HG03039 (cell line): ENCODE results near the gene PSMD4.
"Not testable (repeated sequence)": the region's sequence is repeated elsewhere in the genome, so short reads cannot be mapped to it uniquely, and the experiment has no call there.

Experiments
- ATAC-seq: cut with Tn5 transposase; IDR thresholded peaks from one replicate; pipeline ENCODE4 v1.9.1; 2021; ENCODE audit warnings: mild to moderate bottlenecking, moderate library complexity; ENCODE audit not compliant: unreplicated experiment

PSMD4 gene

DNA sequence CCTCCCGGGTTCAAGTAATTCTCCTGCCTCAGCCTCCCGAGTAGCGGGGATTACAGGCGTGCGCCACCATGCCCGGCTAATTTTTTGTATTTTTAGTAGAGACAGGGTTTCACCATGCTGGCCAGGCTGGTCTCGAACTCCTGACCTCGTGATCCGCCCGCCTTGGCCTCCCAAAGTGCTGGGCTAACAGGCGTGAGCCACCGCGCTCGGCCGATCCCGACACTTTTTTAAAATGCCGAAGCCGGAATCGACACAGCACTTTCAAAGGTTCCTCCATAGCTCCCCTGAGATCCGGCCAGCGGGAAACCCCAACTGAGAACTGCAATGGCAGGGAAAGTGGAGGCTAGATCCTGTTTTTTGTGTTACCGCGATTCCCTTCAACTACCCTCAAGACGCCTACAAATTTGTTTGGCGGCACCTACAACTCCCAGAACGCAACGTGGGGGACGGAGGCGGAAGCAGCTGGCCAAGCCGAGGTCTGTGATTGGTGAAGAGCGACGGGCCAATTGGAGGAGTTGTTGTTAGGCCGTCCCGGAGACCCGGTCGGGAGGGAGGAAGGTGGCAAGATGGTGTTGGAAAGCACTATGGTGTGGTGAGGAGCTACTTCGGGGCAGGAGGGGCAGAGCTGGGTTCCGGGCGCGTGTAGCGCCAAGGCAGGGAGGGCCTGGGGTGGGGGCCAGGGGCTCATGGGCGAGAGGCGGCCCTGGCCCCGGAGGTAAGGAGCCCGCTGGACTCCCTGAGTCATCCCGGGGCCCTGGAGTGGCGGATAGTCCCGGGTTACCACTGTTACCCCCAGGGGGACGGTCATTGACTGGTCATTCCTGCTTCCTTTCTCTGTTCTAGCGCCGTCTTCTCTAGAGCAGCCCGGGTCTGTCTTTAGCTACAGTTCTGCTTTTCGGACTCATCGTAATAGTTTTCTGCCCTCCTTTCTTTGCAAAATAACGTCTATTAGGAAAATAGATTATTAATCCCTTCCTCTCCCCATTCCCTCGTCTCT is at the start of gene PSMD4:
PSMD4 (plus strand) TSS at position 518 of the 997 bp plus-strand sequence; CDS start at position 567, 49 bp downstream.
- ATAC-seq: peak; percentile 90

DNA sequence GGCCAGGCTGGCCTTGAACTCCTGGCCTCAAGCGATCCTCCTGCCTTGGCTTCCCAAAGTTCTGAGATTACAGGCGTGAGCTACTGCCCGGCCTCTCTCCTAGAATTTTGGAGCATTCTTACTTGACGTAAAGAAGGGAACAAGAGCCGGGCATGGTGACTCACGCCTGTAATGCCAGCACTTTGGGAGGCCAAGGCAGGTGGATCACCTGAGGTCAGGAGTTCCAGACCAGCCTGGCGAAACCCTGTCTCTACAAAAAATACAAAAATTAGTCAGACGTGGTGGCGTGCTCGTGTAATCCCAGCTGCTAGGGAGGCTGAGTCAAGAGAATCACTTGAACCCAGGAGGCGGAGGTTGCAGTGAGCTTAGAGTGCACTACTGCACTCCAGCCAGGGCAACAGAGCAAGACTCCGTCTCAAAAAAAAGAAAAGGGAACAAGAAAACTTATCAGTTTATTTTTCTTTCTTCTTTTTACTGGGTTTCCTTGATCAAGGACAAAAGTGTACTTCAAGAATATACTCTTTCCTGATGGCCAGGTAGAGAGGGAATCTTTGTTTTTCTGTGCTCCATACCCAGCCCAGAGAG is 49.1 kb upstream of the PSMD4 start:
- not testable (repeated sequence) for ATAC-seq

GRCh38 chr1:151210830-151211229 is 43.7 kb upstream of the PSMD4 start:
- no peak for ATAC-seq

GRCh38 chr1:151211972-151212705 is 42.4 kb upstream of the PSMD4 start:
- no peak for ATAC-seq

GRCh38 chr1:151213560-151213959 is 41.0 kb upstream of the PSMD4 start:
- no peak for ATAC-seq

- no peak for ATAC-seq
Observed at GRCh38 chr1:151221616-151222015, 32.9 kb upstream of the PSMD4 start.

- ATAC-seq: no peak
Observed at GRCh38 chr1:151222130-151222529, 32.4 kb upstream of the PSMD4 start.

DNA sequence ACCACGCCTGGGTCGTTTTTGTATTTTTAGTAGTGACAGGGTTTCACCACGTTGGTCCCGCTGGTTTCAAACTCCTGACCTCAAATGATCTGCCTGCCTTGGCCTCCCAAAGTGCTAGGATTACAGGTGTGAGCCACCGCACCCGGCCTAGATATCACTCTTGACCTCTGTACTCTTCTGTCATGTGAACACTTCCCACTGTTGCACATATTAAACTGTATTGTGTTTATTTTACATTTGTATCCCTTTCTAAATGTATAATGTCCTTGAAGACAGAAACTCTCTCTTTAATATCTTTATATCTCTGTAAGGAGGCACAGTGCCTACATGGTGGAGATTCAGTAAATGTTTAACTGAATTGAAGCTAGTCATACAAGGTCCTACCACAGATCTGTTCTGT is 19.3 kb upstream of the PSMD4 start:
- ATAC-seq: no peak

DNA sequence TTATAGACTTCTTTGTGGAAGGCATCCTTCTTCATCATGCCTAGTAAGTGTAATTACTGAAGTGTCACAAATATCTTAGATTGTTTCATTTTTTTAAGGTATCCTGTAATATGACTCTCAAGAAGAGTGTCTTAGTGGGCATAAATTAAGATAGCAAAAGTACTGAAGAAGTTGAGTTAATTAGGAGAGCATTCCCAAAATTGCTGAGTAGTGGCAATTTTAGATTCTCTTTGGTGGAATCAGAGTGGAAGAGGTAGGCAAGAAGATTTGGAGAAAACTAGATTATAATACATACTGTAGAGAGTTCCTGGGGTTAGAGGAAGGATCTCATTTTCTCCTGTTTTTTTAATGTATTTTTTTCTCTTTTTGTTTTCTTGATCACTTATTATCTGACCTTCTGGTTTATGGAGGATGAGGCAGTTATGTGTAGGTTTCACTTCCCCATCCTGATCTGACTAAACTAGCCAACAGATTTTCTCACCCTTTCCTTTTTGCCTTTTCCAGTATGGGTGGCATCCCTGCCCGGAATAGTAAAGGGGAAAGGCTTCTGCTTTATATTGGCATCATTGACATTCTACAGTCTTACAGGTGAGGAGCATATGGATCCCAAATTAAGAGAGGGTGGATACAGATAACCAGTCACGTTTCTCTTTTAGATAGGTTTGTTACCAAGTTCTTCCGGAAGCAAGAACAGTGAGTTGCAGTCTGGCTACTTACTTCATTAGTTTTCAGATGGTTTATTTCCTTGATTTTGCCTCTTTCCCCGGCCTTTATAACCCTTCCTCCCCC is 16.7 kb upstream of the PSMD4 start:
- ATAC-seq: no peak

DNA sequence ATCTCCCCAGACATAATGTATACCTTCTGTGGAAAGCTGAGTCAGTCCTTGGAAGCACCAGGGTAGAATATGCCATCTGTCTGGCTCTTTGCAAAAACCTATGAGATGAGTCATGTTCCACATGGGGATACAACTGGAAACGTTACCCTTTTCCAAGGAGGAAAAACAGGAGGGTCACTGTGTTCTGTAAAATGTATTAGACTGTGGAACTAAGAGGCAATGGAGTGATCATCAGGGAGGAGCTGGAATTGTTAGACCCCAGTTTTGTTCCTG is 16.1 kb upstream of the PSMD4 start:
- no peak for ATAC-seq

DNA sequence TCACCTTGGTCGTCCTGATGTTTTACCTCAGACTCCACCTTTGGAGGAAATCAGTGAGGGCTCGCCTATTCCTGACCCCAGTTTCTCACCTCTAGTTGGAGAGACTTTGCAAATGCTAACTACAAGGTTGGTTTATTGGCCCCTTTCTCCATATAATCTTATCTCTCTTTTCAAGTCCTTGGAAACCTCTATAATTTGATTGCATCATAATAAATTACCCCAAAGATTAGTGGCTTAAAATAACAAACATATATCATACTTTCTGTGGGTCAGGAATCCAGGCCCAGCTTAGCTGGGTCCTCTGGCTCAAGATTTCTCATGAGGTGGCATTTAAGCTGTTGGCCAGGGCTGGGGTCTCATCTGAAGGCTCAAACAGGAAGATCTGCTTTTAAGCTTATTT is 12.1 kb upstream of the PSMD4 start:
- ATAC-seq: no peak

- no peak for ATAC-seq
Observed at GRCh38 chr1:151243683-151244216, 10.8 kb upstream of the PSMD4 start.

- no peak for ATAC-seq
Observed at GRCh38 chr1:151246786-151247185, 7.7 kb upstream of the PSMD4 start.

- no peak for ATAC-seq
Observed at GRCh38 chr1:151251656-151252470, 2.7 kb upstream of the PSMD4 start.

DNA sequence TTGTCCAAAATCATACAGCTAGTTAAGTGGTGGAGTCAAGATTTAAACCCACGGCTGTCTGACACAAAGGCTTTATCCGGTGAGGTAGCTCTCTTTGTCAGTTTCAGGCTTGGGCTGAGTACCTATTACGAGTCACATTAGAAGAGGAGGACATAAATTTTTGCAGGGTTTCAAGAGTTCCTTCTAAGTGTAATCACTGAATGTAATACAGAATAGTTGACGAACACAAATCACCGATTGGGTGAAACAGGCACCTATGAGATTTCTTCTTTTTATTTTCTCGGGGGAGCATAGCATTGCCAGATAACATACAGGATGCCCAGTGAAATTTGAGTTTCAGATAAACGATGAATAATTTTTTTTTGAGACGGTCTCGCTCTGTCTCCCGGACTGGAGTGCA is 847 bp downstream of the PSMD4 start:
- no peak for ATAC-seq

GRCh38 chr1:151259351-151259750 is 4.8 kb downstream of the PSMD4 start:
- no peak for ATAC-seq

DNA sequence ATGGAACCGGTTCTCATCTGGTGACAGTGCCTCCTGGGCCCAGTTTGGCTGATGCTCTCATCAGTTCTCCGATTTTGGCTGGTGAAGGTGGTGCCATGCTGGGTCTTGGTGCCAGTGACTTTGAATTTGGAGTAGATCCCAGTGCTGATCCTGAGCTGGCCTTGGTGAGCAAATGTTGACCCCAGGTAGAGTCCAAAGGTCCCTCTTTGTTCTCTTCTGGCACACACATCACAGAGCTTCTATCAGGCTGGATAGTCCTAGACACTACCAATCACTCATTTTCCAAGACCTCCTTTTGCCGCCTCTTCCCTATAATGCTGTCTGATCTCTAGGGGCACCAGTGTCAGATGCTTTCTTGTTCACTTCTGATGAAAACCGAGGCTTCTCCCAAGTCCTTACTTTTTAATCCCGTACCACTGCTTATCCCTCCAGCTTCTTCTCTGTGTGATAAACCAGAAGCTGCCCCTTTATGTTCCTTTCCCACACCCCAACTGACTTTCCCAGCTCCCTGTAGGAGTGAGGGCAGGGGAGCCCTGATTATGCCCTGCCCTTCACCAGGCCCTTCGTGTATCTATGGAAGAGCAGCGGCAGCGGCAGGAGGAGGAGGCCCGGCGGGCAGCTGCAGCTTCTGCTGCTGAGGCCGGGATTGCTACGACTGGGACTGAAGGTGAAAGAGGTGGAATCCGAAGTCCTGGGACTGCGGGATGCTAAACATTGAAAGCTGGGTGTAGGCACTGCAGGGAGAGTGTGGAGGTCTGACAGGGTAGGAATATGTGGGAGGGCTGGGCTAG is 11.1 kb downstream of the PSMD4 start:
- ATAC-seq: no peak

GRCh38 chr1:151266315-151266714 is 11.8 kb downstream of the PSMD4 start:
- no peak for ATAC-seq

- ATAC-seq: no peak
Observed at GRCh38 chr1:151266821-151267220, 12.3 kb downstream of the PSMD4 start.
